ENCODE measurements around the gene KRT83.

- TF ChIP-seq CTCF (IDR thresholded peaks at IDR 0.05; ENCODE audit: insufficient read depth, low read length) (no peak), POLR2AphosphoS5 (IDR thresholded peaks at IDR 0.05; ENCODE audit: low read depth) (no peak), REST (IDR thresholded peaks at IDR 0.05; ENCODE audit: insufficient replicate concordance, low read depth) (no peak), SPI1 (IDR thresholded peaks at IDR 0.05; ENCODE audit: borderline replicate concordance, low read depth) (no peak)
Observed at GRCh38 chr12:52320784-52321400, at the start of gene KRT83.
